C4-2B (cell line): Measurements from ENCODE around the gene PSMG4.

Experiments used
- H3K27ac ChIP-seq: fragments of 450-650 bp; 2 replicates; pipeline ENCODE4 v1.5.1; 2017
- CTCF ChIP-seq: fragments of 450-650 bp; conservative IDR thresholded peaks from 2 replicates; pipeline ENCODE4 v1.5.1; 2017; ENCODE audit warnings: mild to moderate bottlenecking
- ZFX ChIP-seq: fragments of 450-650 bp; IDR thresholded peaks from 2 replicates; pipeline ENCODE4 v1.6.1; 2017

Gene PSMG4

GRCh38 chr6:3307436-3307835 is 48.7 kb downstream of the PSMG4 start:
- H3K27ac ChIP-seq: no peak overlapping the region
- TF ChIP-seq ZFX (no peak), CTCF (no peak)

GRCh38 chr6:3308106-3308505 is 49.4 kb downstream of the PSMG4 start:
- TF ChIP-seq CTCF: no peak
- TF ChIP-seq ZFX: no peak

GRCh38 chr6:3309391-3310050 is 50.8 kb downstream of the PSMG4 start:
- TF ChIP-seq CTCF (no peak), ZFX (no peak)

More at GRCh38 chr6:3308106-3308505, 49.4 kb downstream of the PSMG4 start:
- H3K27ac ChIP-seq: no peak overlapping the region

GRCh38 chr6:3310051-3310448 is 51.3 kb downstream of the PSMG4 start:
- TF ChIP-seq CTCF (no peak), ZFX (no peak)
- no peak overlapping the region; the same call in 1 of the 2 replicates for H3K27ac ChIP-seq

More at GRCh38 chr6:3309391-3310050, 50.8 kb downstream of the PSMG4 start:
- no peak overlapping the region; the same call in 1 of the 2 replicates for H3K27ac ChIP-seq

- TF ChIP-seq ZFX (no peak), CTCF (no peak)
- peak overlapping the region; percentile 4; the same call in 1 of the 2 replicates for H3K27ac ChIP-seq
Measured at GRCh38 chr6:3310703-3311102, 52.0 kb downstream of the PSMG4 start.

- TF ChIP-seq CTCF (no peak), ZFX (no peak)
- no peak overlapping the region for H3K27ac ChIP-seq
Measured at GRCh38 chr6:3311826-3312225, 53.1 kb downstream of the PSMG4 start.

- TF ChIP-seq ZFX: no peak
- TF ChIP-seq CTCF: no peak
- no peak overlapping the region for H3K27ac ChIP-seq
Measured at GRCh38 chr6:3312604-3313231, 54.0 kb downstream of the PSMG4 start.
